GM21360 (cell line): ENCODE results near the gene YAP1.
"Not testable (repeated sequence)": the region's sequence is repeated elsewhere in the genome, so short reads cannot be mapped to it uniquely, and the experiment has no call there.

Source experiments
- ATAC-seq: cut with Tn5 transposase; IDR thresholded peaks from one replicate; pipeline ENCODE4 v1.9.1; 2021; ENCODE audit warnings: mild to moderate bottlenecking, moderate library complexity; ENCODE audit not compliant: unreplicated experiment

The YAP1 gene

GRCh38 chr11:102196816-102197215, 86.6 kb downstream of the YAP1 start:
- ATAC-seq = no peak

DNA sequence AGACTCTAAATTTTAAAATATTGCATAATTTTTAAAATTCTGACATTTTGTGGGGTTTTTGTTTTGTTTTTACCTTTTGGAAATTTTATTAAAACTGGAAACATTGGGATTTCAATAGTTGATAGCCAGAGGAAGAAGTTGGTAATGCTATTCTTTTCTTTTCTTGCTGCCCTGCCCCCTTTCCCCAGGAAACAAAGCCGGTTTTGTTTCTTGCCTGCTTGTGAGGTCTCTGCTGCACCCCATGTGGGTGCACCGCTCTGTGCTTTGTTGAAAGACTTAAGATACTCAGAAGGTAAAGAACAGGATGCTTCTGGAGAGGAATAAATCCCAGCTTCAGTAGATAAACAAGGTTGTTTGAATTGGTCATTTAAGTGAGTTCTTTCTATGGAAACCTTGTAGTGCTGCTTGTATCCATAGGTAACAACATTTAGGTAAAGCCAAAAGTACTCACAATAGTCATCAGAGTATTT, 87.5 kb downstream of the YAP1 start:
- ATAC-seq = no peak

DNA sequence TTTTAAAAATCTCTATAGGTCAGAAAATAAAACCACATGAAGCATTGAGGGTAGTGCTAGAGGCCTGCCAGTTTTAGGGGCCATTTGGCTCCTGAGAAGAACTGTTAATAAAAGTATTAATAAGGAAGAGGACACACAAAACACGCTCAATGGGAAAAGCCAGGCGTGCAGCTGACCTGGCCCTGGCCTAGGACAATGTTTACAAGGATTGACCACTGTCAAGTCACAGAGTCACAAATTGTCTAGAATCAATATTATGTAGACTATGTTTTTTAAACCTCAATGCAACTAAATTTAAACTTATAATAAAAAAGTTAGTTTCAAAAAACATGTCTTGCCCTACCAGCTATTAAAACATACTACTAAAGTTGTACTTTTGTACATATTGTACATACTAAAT, 89.4 kb downstream of the YAP1 start:
- no peak for ATAC-seq

- ATAC-seq = not testable (repeated sequence)
Measured at GRCh38 chr11:102200325-102200724, 90.1 kb downstream of the YAP1 start.

DNA sequence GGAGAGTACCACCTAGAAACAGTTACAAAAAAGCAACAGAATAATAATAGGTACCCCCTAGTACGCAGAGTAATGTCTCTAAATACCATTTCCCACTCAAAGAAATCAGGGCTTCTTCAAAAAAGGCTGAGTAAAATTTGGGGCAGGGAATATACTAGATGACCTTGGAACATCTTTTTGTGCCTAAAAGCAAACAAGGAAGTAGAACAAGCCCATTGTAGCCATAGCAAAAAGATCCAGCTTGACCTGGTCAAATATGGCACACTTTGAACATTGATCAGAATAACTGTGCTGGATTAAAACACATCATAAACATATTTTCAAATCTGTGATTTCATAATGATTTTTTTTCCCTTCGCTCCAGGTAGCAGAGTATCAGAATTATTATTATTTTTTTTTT, 91.5 kb downstream of the YAP1 start:
- ATAC-seq = no peak

- no peak for ATAC-seq
Measured at GRCh38 chr11:102202972-102203371, 92.7 kb downstream of the YAP1 start.

DNA sequence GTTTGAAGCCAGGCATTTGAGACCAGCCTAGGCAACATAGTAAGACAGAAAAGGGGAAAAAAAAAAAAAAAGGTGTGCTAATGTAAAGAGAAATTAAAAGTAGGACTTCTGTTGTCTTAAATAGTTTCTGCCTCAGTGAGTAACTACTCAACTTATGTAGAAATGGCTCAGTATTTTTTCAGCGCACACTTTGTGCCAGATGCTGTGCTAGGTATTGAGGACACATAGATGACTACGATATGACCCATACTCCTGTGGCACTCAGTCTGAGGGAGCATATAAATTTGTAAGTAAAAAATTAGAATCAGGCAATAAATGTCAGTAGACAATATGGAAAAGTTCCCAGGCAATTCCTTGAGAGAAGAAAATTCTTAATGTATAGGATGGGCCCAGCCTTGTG, 93.9 kb downstream of the YAP1 start:
- no peak for ATAC-seq

DNA sequence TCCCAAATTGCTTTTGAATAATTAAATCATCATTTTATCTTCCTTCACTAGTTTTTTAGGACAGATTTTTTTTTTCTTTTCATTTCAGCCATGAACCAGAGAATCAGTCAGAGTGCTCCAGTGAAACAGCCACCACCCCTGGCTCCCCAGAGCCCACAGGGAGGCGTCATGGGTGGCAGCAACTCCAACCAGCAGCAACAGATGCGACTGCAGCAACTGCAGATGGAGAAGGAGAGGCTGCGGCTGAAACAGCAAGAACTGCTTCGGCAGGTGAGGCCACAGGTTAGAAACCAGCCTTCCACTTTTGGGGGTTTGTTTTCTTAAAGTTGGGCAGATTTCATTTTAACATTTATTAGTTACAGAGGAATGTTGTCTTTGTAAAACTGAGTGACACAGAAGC, 95.6 kb downstream of the YAP1 start:
- ATAC-seq = no peak

GRCh38 chr11:102208835-102209234, 98.6 kb downstream of the YAP1 start:
- ATAC-seq = no peak

DNA sequence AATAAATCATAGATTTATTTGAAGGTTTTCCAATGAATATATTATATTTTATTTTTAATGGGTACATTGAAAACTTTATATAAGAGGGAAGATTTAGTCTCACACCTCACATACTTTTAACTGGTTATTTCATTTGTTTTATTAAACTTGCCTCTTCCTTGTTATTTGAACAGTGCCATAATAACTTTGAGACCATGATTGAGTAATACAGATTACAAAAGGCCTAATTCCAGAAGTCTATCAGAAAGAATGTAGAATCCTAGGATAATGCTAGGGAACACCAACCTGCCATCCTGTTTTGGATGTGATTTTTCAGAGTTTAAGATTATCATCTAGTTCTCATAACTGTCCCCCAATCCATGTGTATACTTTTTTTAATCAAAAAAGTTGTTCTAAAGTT, 104.4 kb downstream of the YAP1 start:
- no peak for ATAC-seq

DNA sequence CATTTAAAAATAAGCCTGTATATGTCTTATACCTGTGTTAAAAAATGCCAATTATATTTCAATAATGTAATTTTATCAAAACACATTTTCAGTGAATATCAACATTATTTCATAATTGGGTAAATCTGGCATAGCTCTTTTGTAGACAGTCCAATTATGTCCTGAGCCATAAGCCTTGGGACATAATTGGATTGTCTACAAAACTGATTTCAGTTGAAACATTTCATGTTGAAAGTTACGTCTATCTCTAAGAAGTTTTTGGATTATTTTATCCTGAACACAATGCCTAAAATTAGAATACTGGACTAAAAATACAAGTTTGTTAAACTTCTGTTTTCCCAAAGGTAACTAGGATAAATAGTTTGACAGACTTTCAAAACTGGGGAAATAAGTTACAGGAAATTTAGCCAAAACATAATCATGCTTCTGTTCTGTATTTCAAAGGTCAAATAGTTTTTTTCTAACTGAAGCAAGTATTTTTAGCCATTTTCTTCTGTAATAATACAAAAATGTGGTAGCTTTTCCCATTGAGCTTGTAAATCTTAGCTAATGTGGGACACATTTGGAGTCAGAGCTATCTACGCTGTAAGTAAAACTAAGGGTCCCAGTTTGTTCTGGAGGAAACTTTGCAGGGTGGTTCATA, 106.3 kb downstream of the YAP1 start:
- no peak for ATAC-seq

DNA sequence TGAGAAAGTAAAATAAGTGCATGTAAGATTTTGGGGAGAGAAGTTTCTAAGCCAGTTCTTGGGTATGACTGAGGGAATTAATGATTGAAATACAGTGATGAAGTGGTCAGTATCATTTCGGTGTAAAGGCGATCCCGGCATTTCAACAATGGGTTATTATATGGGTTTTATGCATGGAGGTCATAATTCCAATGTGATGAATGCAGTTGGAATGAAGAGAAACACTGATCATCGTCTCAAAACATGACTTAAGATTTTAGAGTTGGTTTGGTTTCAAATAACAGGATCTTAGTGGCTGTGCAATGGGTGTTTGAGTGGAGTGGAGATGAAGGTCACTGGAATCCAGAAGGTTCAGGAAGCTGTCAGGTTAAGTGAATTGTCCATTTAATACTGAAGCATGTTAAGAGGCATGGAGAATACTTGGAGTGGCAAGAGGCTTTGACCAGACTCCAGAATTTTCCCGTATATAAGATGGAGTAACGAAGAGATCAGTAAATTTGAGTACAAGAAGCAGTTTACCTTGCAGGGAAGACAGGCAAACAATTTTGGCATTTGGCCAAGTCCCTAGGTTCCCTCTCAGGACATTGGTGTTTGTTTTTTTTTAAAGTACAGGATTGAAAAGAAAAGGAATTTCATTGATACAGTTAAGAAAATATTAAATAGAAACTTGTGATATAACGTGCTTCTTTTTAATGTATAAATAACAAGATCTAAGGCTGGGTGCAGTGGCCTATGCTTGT, 110.7 kb downstream of the YAP1 start:
- no peak for ATAC-seq

DNA sequence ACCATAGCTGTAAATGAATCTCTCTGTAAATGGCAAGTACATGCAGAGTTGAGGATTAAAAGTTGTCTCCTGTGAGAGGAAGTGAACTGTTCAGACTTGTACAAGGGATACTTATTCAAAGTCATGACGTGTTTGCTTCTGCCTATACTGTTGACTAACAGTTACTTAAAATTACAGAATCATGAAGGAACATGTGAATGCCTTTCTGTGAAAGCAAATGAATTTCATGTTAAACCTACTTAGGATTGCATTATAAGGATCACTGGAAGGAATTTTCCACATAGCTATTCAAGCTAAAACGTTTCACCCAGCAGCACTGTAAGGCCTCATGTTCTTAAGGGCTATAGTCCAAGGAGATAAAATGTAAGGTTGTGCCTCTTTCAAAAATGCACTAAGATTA, 113.6 kb downstream of the YAP1 start:
- no peak for ATAC-seq

DNA sequence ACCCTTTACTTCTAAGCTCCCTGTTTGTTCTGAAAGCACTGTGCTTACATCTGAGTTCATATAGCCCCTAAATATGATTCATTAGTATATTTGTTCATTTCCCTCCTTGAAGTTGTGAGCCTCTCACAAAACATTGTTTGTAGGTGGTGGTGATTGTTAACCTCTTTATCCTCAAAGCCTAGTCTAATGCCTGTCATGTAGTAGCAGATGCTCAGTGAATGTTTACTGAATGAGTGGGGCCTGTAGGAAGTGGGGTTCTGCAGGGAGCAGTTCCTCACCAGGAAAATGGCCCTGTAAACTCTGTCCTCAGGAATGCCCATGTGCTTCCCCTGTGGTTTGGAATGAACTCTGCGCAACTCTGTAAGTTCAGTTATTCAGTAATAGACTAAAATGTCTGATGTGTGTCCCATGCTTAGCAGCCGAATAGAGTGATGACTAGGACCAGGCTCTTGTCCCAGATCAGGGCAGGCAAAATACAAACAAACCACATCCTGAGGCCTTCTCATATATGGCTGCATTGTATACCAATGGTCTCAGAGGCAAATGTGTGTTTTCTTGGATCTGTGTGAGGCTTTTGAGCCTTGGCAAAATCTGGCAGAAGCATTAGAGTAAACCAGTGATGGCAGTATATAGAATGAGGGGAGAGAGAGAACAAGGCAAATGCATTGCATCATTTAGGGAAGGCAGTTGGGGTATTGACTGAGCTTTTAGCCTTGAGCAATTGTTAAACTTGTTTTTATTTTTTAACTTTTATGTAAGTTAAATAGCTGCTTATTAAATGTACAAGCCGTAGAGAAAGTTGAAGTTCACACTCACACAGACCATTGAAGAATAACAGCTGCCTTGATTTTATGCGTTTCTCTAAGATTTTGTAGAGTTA, 115.7 kb downstream of the YAP1 start:
- no peak for ATAC-seq

DNA sequence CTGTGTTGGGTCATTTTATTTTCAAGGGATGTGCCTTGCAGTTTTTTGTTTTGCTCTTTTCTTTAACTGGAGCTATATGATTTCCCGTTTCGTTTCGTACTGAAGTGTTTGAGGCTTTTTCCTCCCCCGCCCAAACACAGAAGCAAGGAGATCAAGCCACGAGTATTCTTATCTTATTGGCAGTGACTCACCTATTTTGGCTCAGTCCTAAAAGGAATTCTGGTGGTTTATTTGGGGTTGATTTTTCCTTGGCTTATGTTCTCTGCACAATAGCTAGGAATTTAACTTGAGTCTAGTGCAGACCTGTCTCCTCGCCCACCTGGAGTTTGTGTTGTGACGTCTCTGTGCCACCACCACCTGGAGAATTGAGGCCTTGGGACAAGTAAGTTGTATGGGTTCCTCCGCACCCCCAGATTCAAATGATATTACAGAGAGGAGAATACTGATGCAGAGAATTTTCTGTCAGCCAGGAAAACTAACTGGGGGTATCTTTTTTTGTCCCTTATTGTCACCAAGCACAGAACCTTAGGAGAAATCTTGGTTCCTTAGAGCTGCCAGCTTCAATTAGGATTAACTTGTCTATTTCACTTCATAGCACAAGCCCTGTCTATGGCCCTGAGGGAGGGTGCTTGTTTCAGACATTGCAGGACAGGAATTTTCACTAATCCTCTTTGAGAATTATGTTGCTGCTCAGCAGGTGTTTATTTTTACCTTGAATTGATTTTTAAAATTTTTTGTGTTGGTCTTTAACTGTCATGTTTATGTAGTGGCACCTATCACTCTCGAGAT, 116.6 kb downstream of the YAP1 start:
- no peak for ATAC-seq

DNA sequence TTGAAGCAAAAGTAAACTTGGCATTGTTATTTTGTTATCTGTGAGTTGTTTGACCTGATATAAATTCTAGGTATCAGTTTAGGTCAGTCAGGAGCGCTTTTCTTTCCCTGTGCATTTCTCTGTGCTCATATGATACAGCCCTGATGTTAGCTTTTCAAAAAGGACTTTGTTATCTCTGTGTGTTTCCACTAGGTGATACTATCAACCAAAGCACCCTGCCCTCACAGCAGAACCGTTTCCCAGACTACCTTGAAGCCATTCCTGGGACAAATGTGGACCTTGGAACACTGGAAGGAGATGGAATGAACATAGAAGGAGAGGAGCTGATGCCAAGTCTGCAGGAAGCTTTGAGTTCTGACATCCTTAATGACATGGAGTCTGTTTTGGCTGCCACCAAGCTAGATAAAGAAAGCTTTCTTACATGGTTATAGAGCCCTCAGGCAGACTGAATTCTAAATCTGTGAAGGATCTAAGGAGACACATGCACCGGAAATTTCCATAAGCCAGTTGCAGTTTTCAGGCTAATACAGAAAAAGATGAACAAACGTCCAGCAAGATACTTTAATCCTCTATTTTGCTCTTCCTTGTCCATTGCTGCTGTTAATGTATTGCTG, 119.4 kb downstream of the YAP1 start:
- ATAC-seq = no peak

GRCh38 chr11:102230186-102230585, 119.9 kb downstream of the YAP1 start:
- ATAC-seq = no peak

DNA sequence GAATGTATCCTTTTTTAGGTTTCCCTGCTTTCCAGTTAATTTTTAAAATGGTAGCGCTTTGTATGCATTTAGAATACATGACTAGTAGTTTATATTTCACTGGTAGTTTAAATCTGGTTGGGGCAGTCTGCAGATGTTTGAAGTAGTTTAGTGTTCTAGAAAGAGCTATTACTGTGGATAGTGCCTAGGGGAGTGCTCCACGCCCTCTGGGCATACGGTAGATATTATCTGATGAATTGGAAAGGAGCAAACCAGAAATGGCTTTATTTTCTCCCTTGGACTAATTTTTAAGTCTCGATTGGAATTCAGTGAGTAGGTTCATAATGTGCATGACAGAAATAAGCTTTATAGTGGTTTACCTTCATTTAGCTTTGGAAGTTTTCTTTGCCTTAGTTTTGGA, 120.7 kb downstream of the YAP1 start:
- ATAC-seq = no peak

DNA sequence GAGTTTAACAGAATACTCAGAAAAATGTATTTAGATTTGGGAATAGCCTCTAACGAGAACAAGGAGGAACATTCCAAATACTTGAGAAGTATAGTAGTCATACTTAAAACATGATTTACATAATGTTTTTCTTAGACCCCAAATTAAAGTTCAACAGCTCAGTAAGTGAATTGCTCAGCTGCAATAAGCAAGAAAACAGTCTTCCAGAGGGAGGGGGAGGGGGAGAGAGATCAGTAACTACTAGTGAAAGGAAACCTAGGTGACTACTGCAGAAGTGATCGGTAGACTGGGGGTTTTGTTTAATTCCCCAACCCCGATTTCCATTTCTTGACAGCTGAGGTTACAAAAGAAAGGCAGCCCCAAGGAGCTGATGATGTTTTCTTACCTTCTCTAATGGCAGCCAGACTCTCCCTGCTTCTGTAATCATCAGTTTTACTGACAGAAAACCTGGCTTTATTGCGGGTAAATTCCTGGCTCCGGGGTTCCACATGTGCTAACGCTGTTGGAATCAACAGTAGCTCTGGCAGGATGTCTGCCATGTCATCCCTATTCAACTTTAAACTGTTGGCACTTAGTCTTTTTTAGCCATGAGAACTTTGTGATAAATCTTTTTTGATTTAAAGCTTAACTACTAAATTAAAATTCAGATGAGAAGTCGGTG, 124.7 kb downstream of the YAP1 start:
- ATAC-seq = no peak
